Measurements from ENCODE around the gene LSAMP. TPM values are rescaled to one million over a fixed set of nuclear protein-coding genes. Genes with fewer than 3 reads are reported as not detected.

The LSAMP gene
- polyA plus RNA-seq, 2 of the 4 experiments (the other 2 are of a cell fraction): 0.12 to 0.53 TPM

GRCh38 chr3:116390318-116390717 lies 55.0 kb downstream of the LSAMP start:
- Histone ChIP-seq H3K9me3 (no peaks in the 10 kb centered on the region), H3K4me3 (no peak overlapping the region), H3K4me2 (no peak overlapping the region), H3K27ac (no peak overlapping the region), H3K4me1 (no peaks in the 10 kb centered on the region)
- no peak for ATAC-seq
- TF ChIP-seq NFE2L2 (conservative IDR thresholded peaks at IDR 0.05; ENCODE audit: low read length) (no peak), EHF (CRISPR knock-in tag; IDR thresholded peaks at IDR 0.05) (no peak), NPAS2 (CRISPR knock-in tag; IDR thresholded peaks at IDR 0.05; ENCODE audit: borderline replicate concordance) (no peak), SMC3 (IDR thresholded peaks at IDR 0.05) (no peak), RARB (CRISPR knock-in tag; IDR thresholded peaks at IDR 0.05) (no peak), EHMT2 (IDR thresholded peaks at IDR 0.05; ENCODE audit: low read depth) (no peak), BHLHE40 (IDR thresholded peaks at IDR 0.05; ENCODE audit: low read depth, low read length) (no peak), GATA3 (IDR thresholded peaks at IDR 0.05; ENCODE audit: borderline replicate concordance) (no peak), POLR2A (IDR thresholded peaks at IDR 0.05; ENCODE audit: low read length) (no peak), SREBF2 (IDR thresholded peaks at IDR 0.05) (no peak), MAX (IDR thresholded peaks at IDR 0.05) (no peak), CHD4 (IDR thresholded peaks at IDR 0.05; ENCODE audit: borderline replicate concordance) (no peak), ZNF302 (CRISPR knock-in tag; IDR thresholded peaks at IDR 0.05) (no peak), BCL3 (IDR thresholded peaks at IDR 0.05) (no peak), MAFK (IDR thresholded peaks at IDR 0.05; ENCODE audit: partially characterized antibody) (no peak), NR3C1 (IDR thresholded peaks at IDR 0.05) (no peak), HOXB5 (CRISPR knock-in tag; IDR thresholded peaks at IDR 0.05) (no peak), TP53 (CRISPR knock-in tag; IDR thresholded peaks at IDR 0.05) (no peak), HEYL (CRISPR knock-in tag; IDR thresholded peaks at IDR 0.05) (no peak)
- CTCF ChIA-PET: no interaction called here
- FAIRE-seq: no peak
- no peak for DNase-seq (ENCODE audit: low read depth in 1 of 2, low spot score in 1 of 2)
- WGBS (ENCODE audit: missing lambda C conversion rate): 41% methylated on average over 1 of the region's 1 CpG
- POLR2A ChIA-PET: no interaction called here

GRCh38 chr3:116388867-116389385 lies 56.4 kb downstream of the LSAMP start:
- Histone ChIP-seq H3K27ac (no peak overlapping the region), H3K4me2 (no peak overlapping the region), H3K4me1 (no peaks in the 10 kb centered on the region), H3K9me3 (no peaks in the 10 kb centered on the region), H3K4me3 (no peak overlapping the region)
- POLR2A ChIA-PET: no interaction called here
- CTCF ChIA-PET: no interaction called here
- no peak for FAIRE-seq
- no peak for DNase-seq (ENCODE audit: low read depth in 1 of 2, low spot score in 1 of 2)
- ATAC-seq: no peak
- TF ChIP-seq ATOH8 (CRISPR knock-in tag; IDR thresholded peaks at IDR 0.05; ENCODE audit: low read depth) (no peak), CTCF (IDR thresholded peaks at IDR 0.05) (no peak), MYC (IDR thresholded peaks at IDR 0.05; ENCODE audit: borderline replicate concordance, low read length) (no peak), HMGXB4 (CRISPR knock-in tag; IDR thresholded peaks at IDR 0.05; ENCODE audit: borderline replicate concordance) (no peak), POLR2A (IDR thresholded peaks at IDR 0.05; ENCODE audit: low read length) (no peak), HES2 (IDR thresholded peaks at IDR 0.05) (no peak), TFCP2L1 (CRISPR knock-in tag; IDR thresholded peaks at IDR 0.05) (no peak), CBX8 (IDR thresholded peaks at IDR 0.05) (no peak), ZC3H11A (IDR thresholded peaks at IDR 0.05) (no peak), MAX (IDR thresholded peaks at IDR 0.05) (no peak)
- 0% methylated on average over 2 of the region's 2 CpGs for WGBS (ENCODE audit: missing lambda C conversion rate)
